NCI-H2196 treated with DMSO at 0.1 percent for 48 hours (cell line): Measurements from ENCODE around the gene ARSI.
"Not testable (repeated sequence)": the region's sequence is repeated elsewhere in the genome, so short reads cannot be mapped to it uniquely, and the experiment has no call there.

Source experiments
- DNase-seq: peaks from one replicate; lab custom pipeline; 2025; ENCODE audit not compliant: unreplicated experiment; lab: John Stamatoyannopoulos, UW

ARSI gene

GRCh38 chr5:150248493-150248892 lies 54.2 kb downstream of the ARSI start:
- not testable (repeated sequence) for DNase-seq

GRCh38 chr5:150247726-150248125 lies 55.0 kb downstream of the ARSI start:
- no peak for DNase-seq

DNA sequence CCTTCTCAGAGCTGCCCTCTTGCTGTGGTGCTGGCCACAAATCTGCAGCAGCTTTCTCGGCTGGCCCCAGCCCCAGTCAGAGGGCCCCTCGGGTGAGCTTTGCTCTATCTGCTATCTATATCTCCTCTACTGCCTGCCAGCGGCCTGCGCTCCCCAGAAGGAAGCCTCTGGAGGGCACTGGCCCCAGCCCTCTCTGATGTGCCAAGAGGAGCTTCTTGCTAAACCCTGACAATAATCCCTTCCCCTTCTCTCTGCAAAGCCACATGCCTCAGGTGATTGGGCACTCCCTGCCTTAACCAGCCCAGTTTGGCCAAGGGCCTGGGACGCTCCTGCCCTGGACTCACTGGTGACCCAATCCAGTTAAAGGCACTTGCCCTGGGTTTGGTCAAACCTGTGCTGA lies 55.9 kb downstream of the ARSI start:
- no peak for DNase-seq

DNA sequence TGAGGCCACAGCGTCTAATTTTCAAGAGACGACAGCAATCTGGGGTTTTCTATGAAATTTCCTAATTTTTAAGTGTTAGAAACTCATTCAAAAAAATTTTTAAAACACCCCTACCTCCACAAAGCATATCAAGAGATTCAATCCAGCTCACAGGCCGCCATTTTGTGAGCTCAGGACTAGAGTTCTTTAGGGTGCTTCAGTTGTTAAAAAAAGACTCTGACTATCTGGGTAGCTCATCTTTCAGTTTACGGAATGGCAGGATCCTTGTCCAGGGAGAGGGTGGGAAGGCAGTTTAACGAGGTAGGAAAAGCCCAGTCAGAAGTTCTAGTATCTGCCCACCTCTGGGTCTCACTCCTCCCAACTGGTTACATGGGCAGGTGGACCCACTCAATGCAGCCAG lies 56.3 kb downstream of the ARSI start:
- DNase-seq = no peak
